ENCODE measurements around the gene HAX1.

The HAX1 gene

GRCh38 chr1:154241703-154242351, 30.6 kb upstream of the HAX1 start:
- TF ChIP-seq CTCF (IDR thresholded peaks at IDR 0.05): no peak
- no peaks in the 10 kb centered on the region for H3K27me3 ChIP-seq
- H3K4me1 ChIP-seq (ENCODE audit: control insufficient read depth in 1 of 2, insufficient read depth in 1 of 2, low read depth in 1 of 2, low read length in 1 of 2): no peaks in the 10 kb centered on the region
- H3K9me3 ChIP-seq: no peaks in the 10 kb centered on the region
- no peak overlapping the region for H3K4me3 ChIP-seq (ENCODE audit: low read depth in 1 of 2, low read length in 1 of 2)
- peaks cover 84% of the 10 kb centered on the region for H3K36me3 ChIP-seq
- H3K27ac ChIP-seq: no peak overlapping the region

- TF ChIP-seq CTCF (IDR thresholded peaks at IDR 0.05): no peak
- Histone ChIP-seq H3K9me3 (no peaks in the 10 kb centered on the region), H3K4me3 (ENCODE audit: low read depth in 1 of 2, low read length in 1 of 2) (no peak overlapping the region), H3K27me3 (no peaks in the 10 kb centered on the region), H3K36me3 (peaks cover 100% of the 10 kb centered on the region), H3K4me1 (ENCODE audit: control insufficient read depth in 1 of 2, insufficient read depth in 1 of 2, low read depth in 1 of 2, low read length in 1 of 2) (no peaks in the 10 kb centered on the region), H3K27ac (no peak overlapping the region)
Observed at GRCh38 chr1:154253671-154254070, 18.8 kb upstream of the HAX1 start.

- Histone ChIP-seq H3K9me3 (no peaks in the 10 kb centered on the region), H3K36me3 (peaks cover 100% of the 10 kb centered on the region), H3K27ac (no peak overlapping the region), H3K4me1 (ENCODE audit: control insufficient read depth in 1 of 2, insufficient read depth in 1 of 2, low read depth in 1 of 2, low read length in 1 of 2) (no peaks in the 10 kb centered on the region), H3K4me3 (ENCODE audit: low read depth in 1 of 2, low read length in 1 of 2) (no peak overlapping the region), H3K27me3 (no peaks in the 10 kb centered on the region)
- TF ChIP-seq CTCF (IDR thresholded peaks at IDR 0.05): no peak
Observed at GRCh38 chr1:154256686-154257085, 15.7 kb upstream of the HAX1 start.

- Histone ChIP-seq H3K27me3 (no peaks in the 10 kb centered on the region), H3K4me3 (ENCODE audit: low read depth in 1 of 2, low read length in 1 of 2) (no peak overlapping the region), H3K4me1 (ENCODE audit: control insufficient read depth in 1 of 2, insufficient read depth in 1 of 2, low read depth in 1 of 2, low read length in 1 of 2) (no peaks in the 10 kb centered on the region), H3K9me3 (no peaks in the 10 kb centered on the region), H3K36me3 (peaks cover 100% of the 10 kb centered on the region), H3K27ac (no peak overlapping the region)
- no peak for TF ChIP-seq CTCF (IDR thresholded peaks at IDR 0.05)
Observed at GRCh38 chr1:154258784-154259183, 13.6 kb upstream of the HAX1 start.

GRCh38 chr1:154260127-154260526, 12.3 kb upstream of the HAX1 start:
- H3K4me1 ChIP-seq (ENCODE audit: control insufficient read depth in 1 of 2, insufficient read depth in 1 of 2, low read depth in 1 of 2, low read length in 1 of 2): no peaks in the 10 kb centered on the region
- TF ChIP-seq CTCF (IDR thresholded peaks at IDR 0.05): no peak
- no peak overlapping the region for H3K4me3 ChIP-seq (ENCODE audit: low read depth in 1 of 2, low read length in 1 of 2)
- H3K27me3 ChIP-seq: no peaks in the 10 kb centered on the region
- H3K27ac ChIP-seq: no peak overlapping the region
- peaks cover 91% of the 10 kb centered on the region for H3K36me3 ChIP-seq
- no peaks in the 10 kb centered on the region for H3K9me3 ChIP-seq
